Vagina (tissue), 2 donors: Measurements from ENCODE around the gene SCGB1C1. TPM values are rescaled to one million over a fixed set of nuclear protein-coding genes. Genes with fewer than 3 reads are reported as not detected.
A peak's percentile ranks its signal among the peaks of the same experiment; 100 is the strongest.
"Not testable (repeated sequence)": the region's sequence is repeated elsewhere in the genome, so short reads cannot be mapped to it uniquely, and the experiment has no call there.

ENCODE experiments used
- DNase-seq, 2 donors: peaks; one replicate each; pipeline ENCODE4 v3.0.0-alpha.2; 2017; ENCODE audit errors: extremely low spot score in 2 of 2
- H3K27ac ChIP-seq: fragments of 200-600 bp; sonication (generic); one replicate; pipeline ENCODE4 v1.5.1; 2019
- H3K27me3 ChIP-seq: fragments of 200-600 bp; sonication (generic); one replicate; pipeline ENCODE4 v1.5.1; 2019
- H3K36me3 ChIP-seq, 2 donors: fragments of 200-600 bp; sonication (generic); one replicate each; pipeline ENCODE4 v1.5.1; 2017 to 2019
- H3K4me1 ChIP-seq: fragments of 200-600 bp; sonication (generic); one replicate; pipeline ENCODE4 v1.5.1; 2019
- H3K4me3 ChIP-seq, 2 donors: fragments of 200-600 bp; sonication (generic); 1 replicate in 1 of 2; 2 replicates in 1 of 2; pipeline ENCODE4 v1.5.1; 2016 to 2019
- H3K9me3 ChIP-seq: fragments of 200-600 bp; sonication (generic); one replicate; pipeline ENCODE4 v1.5.1; 2019
- CTCF ChIP-seq, 3 experiments: fragments of 450-650 bp in 2 of 3; fragments of 200-600 bp in 1 of 3; sonication (generic) in 1 of 3; IDR thresholded peaks; one replicate each; pipeline ENCODE4 v1.5.1; 2017 to 2019; ENCODE audit warnings: antibody characterized with exemption in 3 of 3, mild to moderate bottlenecking in 2 of 3, moderate library complexity in 2 of 3
- POLR2A ChIP-seq, 2 donors: fragments of 450-650 bp; IDR thresholded peaks; one replicate each; pipeline ENCODE4 v1.6.1; 2017; ENCODE audit warnings: antibody characterized with exemption in 2 of 2, mild to moderate bottlenecking in 2 of 2, moderate library complexity in 2 of 2
- POLR2AphosphoS5 ChIP-seq, 2 donors: sonication (generic); formaldehyde crosslinking; IDR thresholded peaks; one replicate each; pipeline ENCODE4 v1.9.0; 2017; ENCODE audit warnings: antibody characterized with exemption in 2 of 2, mild to moderate bottlenecking in 2 of 2, low read depth in 1 of 2; ENCODE audit not compliant: insufficient read depth in 1 of 2
- intact Hi-C: fragments of 100-400 bp; cut with DNase I; formaldehyde crosslinking; loops from one replicate; pipeline ENCODE4 v1.15.1; 2023
- total RNA-seq: library from RNA; depleted of rRNA; stranded (reverse); fragments of >200 nt; gene quantifications from one replicate; pipeline ENCODE4 v1.2.3, GENCODE V29; 2016

SCGB1C1 gene
- total RNA-seq = not detected

DNA sequence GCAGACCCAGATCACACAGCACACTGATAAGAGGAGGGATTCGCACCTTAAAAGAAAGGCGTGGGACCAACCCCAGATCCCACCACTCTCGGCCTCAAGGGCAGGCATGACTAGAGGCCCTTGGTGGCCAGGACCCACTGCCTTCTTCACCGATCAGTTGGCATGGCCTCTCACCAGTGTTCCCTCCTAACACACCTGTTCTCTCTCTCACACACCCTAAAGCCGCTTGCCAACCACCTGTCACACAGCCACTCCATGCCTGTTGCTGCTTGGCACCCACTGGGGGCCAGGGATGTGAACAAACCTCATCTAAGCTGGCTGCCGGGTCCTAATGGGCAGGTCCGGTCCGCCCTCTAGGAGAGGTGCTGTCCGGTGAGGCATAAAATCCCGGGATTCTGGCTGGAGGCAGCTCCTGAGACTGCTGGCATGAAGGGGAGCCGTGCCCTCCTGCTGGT is at the start of gene SCGB1C1:
SCGB1C1 (plus strand) TSS at position 405 of the 455 bp plus-strand sequence; CDS start at position 427, 22 bp downstream.
- DNase-seq, intact Hi-C loops, H3K36me3 ChIP-seq, H3K4me1 ChIP-seq, H3K4me3 ChIP-seq, H3K27ac ChIP-seq, H3K27me3 ChIP-seq, H3K9me3 ChIP-seq: not testable (repeated sequence)

- H3K4me1 ChIP-seq, H3K4me3 ChIP-seq, H3K36me3 ChIP-seq, H3K27me3 ChIP-seq, DNase-seq, H3K9me3 ChIP-seq, H3K27ac ChIP-seq, intact Hi-C loops: not testable (repeated sequence)
Measured at GRCh38 chr11:180242-180641, 12.6 kb upstream of the SCGB1C1 start.

DNA sequence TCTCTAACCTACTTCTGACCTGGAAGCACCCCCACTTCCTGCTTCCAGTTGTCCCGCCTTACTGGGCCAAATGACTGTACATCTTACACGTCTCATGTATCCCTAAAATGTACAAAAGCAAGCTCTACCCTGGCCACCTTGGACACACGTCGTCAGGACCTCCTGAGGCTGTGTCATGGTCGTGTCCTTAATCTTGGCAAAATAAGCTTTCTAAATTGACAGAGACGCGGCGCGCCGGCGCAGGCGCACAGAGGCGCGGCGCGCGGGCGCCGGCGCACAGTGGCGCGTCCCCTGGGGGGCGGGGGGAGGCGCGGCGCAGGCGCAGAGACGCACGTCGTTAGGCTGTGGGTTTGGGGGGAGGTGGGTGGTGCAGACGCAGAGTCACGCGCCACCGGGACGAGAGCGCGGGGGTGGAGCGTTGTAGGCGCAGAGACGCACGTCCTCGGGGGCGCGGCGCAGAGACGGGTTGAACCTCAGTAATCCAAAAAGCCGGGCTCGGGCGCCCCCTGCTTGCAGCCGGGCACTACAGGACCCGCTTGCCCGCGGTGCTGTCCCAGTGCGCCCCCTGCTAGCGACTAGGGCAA is 3.6 kb upstream of the SCGB1C1 start:
- H3K4me3 ChIP-seq, H3K27me3 ChIP-seq, H3K27ac ChIP-seq, H3K36me3 ChIP-seq, H3K9me3 ChIP-seq, intact Hi-C loops, H3K4me1 ChIP-seq: not testable (repeated sequence)
- DNase-seq = peak in 1 of 2 donors; percentile 22

GRCh38 chr11:189843-190311 is 3.0 kb upstream of the SCGB1C1 start:
- H3K4me3 ChIP-seq, H3K27me3 ChIP-seq, H3K4me1 ChIP-seq, DNase-seq, H3K9me3 ChIP-seq, intact Hi-C loops, H3K36me3 ChIP-seq, H3K27ac ChIP-seq: not testable (repeated sequence)

DNA sequence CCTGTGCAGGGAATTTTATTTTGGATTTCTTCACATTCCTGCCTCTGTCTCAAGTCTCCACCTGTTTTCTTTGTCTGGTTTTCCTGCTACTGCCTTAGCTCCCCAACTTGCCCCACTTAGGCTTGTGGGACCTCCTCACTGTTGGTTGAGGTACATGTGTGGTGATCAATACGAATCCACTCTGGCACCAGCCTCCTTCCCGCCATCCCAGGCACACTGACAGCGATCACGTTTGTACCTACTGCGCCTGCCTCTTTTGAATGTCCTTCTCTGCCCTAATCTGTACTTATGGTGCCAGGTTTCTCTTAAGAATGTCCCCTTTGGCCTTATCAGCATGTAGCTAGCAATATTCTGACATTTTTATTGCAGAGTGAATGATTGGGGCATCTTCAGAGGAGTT is 2.3 kb upstream of the SCGB1C1 start:
- H3K4me1 ChIP-seq, H3K36me3 ChIP-seq, intact Hi-C loops, H3K27ac ChIP-seq, H3K27me3 ChIP-seq, H3K4me3 ChIP-seq, DNase-seq, H3K9me3 ChIP-seq: not testable (repeated sequence)

- H3K9me3 ChIP-seq, H3K27ac ChIP-seq, DNase-seq, H3K27me3 ChIP-seq, intact Hi-C loops, H3K36me3 ChIP-seq, H3K4me3 ChIP-seq, H3K4me1 ChIP-seq: not testable (repeated sequence)
- TF ChIP-seq CTCF (IDR thresholded peaks at IDR 0.05) = peak in 2 of 3 experiments; percentile 36 to 38
Measured at GRCh38 chr11:191490-192478, 1.1 kb upstream of the SCGB1C1 start.

- DNase-seq, H3K4me1 ChIP-seq, H3K4me3 ChIP-seq, H3K27me3 ChIP-seq, H3K27ac ChIP-seq, H3K36me3 ChIP-seq, intact Hi-C loops, H3K9me3 ChIP-seq: not testable (repeated sequence)
Measured at GRCh38 chr11:193481-193880, 603 bp downstream of the SCGB1C1 start.

GRCh38 chr11:196786-197731 is 4.2 kb downstream of the SCGB1C1 start:
- H3K36me3 ChIP-seq = peaks cover 0 to 10% of the 10 kb centered on the region in 2 donors
- peak in 1 of 2 donors; percentile 82 for DNase-seq
- no peaks in the 10 kb centered on the region for H3K9me3 ChIP-seq
- H3K27ac ChIP-seq = no peak overlapping the region
- no peaks in the 10 kb centered on the region for H3K27me3 ChIP-seq
- intact Hi-C loops = no loop called here
- H3K4me3 ChIP-seq = no peak overlapping the region
- H3K4me1 ChIP-seq = no peaks in the 10 kb centered on the region
- TF ChIP-seq CTCF (IDR thresholded peaks at IDR 0.05) (no peak), POLR2AphosphoS5 (IDR thresholded peaks at IDR 0.05; ENCODE audit: insufficient read depth in 1 of 2, low read depth in 1 of 2) (no peak), POLR2A (IDR thresholded peaks at IDR 0.05) (no peak)
